Activated CD4-positive, alpha-beta T cell treated with anti-CD3 and anti-CD28 coated beads, Interleukin-2, amount 50 U/mL, for 1 hour (primary cell): ENCODE measurements around the gene BGN.
A peak's percentile ranks its signal among the peaks of the same experiment; 100 is the strongest.

Source experiments
- DNase-seq: peaks from one replicate; pipeline ENCODE4 v3.0.0-alpha.2; 2020

BGN gene

GRCh38 chrX:153486171-153486570 is 8.6 kb upstream of the BGN start:
- no peak for DNase-seq

- DNase-seq, result no peak
These were observed 7.1 kb upstream of the BGN start for GRCh38 chrX:153487590-153488071.

GRCh38 chrX:153488231-153488914 is 6.4 kb upstream of the BGN start:
- DNase-seq, result no peak

- DNase-seq, result no peak
These were observed 4.4 kb upstream of the BGN start for GRCh38 chrX:153490217-153490930.

- no peak for DNase-seq
These were observed 3.3 kb upstream of the BGN start for GRCh38 chrX:153491351-153491914.

DNA sequence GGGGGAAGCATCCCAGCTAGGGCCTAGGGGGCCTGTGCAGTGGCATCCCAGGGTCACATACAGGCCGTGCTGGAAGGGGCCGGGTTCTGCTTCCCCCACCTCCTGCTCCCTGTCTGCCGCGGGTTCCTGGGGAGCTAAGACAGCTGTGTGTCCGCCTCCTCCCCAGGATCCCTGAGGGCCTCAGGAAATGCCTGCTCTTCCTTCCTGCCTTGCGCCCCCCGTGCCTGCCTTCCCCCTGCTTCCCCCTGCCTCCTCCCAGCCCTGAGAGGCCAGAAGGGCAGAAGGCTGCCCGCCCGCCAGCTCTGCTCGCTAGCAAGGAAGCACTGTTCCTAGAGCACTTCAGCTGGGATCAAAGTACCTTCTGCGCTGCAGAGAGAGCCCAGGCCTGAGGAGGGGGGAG is 2.9 kb upstream of the BGN start:
- DNase-seq, result no peak

- no peak for DNase-seq
These were observed 2.2 kb upstream of the BGN start for GRCh38 chrX:153492543-153492942.

DNA sequence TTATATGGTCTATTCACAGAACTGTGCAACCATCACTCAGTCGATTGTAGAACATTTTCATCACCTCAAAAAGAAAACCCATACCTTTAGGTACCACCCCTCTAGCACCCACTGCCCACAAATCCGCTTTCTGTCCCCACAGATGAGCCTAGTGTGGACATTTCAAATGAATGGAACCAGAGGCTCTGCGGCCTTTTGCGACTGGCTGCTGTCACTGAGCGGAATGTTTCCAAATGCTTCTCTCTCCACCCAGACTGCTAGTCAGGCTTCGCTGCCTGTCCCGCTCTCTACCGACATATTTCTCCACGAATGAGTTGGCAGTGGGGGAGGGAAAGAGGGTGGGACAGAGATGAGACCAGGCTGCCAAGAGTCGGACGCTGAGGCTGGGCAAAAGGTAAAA is 1.7 kb upstream of the BGN start:
- DNase-seq, result no peak

DNA sequence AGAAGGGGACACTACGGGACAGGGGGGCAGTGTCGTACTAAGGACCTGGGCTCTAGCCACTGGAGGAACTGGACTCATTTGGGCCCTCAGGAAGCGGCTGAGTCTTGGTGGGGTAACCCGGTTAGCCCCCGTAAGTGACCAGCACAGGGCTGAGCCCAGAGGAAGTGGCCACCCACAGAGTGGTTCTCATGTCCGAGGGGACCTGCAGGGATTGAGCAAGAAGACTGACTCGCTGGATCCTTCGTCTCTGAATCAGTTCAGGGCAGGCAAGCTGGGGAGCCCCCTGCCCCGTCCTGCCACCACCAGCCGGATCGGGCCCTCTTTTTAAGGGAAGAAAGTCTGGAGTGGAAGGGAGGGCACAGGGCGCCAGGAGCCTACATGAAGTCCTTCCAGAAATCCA is 719 bp upstream of the BGN start:
- DNase-seq, result no peak

- DNase-seq, result no peak
These were observed 577 bp downstream of the BGN start for GRCh38 chrX:153495362-153495751.

GRCh38 chrX:153495903-153496589 is 1.3 kb downstream of the BGN start:
- DNase-seq, result no peak

DNA sequence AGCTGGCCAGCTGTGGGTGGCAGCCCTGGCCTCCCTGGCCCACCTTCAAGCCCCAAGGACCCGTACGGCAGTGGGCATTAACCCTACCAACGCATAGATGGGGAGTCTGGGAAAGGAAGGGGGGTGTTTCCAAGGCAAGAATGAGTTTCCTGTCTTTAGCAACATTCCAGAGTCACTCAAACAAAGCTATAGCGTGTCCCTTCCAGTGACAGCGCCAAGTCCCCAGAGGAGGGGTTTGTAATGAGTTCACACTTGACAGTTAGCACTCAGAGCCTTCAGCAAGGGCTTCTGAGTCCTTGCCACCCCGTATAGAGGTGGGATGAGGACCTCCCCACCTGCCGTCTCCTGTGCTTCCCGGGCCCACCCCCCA is 1.8 kb downstream of the BGN start:
- DNase-seq, result no peak

GRCh38 chrX:153498453-153498852 is 3.7 kb downstream of the BGN start:
- no peak for DNase-seq

DNA sequence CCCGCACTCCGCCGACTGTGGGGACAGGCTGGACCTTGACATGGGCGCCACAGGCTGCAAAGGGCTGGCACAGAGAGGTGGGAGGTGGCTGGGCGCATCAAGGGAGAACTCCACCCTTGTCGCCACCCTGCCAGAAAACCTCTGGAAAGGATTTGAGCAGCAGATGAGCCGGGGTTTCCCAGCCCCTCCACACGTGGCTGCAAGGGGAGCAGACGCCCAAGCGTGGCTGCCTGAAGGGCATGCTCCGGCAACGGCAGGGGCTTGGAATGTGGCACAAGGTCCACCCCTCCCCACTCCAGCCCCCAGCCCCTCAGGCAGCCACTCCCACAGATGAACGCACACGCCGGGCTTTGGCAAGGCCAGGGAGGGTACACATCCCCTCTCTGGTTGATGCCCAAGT is 4.6 kb downstream of the BGN start:
- DNase-seq, result no peak

DNA sequence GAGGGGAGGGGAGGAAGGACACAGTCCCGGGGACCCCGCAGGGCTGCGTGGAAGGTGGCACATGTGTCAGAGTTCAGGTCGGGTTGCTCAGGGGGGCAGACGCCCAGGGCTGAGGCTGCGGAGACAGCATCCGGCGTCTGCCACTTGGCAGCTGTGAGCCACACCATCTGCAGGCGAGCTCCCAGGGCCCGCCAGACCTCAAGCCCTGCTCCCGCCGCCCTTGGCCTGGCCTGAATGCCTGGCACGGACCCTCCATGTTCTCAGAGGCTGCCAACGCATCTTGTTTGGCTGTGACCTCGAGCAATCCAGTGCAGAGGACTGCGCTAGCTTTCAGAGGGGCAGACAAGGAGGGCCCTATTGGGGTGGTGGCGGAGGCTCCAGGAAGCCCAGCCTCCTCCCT is 5.1 kb downstream of the BGN start:
- no peak for DNase-seq

DNA sequence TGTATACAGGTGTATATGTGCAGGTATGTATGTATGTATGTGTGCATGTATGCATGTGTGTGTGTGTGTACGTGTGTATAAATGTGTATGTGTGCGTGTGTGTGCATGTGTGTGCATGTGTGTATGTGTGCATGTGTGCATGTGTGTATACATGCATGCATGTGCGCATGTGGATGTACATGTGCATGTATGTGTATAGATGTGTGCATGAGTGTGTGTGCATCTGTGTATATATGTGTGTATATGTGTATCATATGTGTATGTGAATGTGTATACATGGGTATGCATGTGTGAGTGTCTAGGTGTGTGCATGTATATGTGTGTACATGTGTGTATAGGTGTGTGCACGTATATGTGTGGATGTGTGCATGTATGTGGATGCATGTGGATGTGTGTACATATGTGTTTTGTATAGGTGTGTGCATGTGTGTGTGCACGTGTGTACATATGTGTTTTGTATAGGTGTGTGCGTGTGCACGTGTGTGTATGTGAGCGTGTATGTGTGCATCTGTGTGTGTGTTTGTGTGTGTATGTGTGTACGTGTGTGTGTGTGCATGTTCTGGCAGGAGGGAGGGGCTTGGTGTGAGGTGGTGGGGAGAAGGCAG is 6.0 kb downstream of the BGN start:
- no peak for DNase-seq

DNA sequence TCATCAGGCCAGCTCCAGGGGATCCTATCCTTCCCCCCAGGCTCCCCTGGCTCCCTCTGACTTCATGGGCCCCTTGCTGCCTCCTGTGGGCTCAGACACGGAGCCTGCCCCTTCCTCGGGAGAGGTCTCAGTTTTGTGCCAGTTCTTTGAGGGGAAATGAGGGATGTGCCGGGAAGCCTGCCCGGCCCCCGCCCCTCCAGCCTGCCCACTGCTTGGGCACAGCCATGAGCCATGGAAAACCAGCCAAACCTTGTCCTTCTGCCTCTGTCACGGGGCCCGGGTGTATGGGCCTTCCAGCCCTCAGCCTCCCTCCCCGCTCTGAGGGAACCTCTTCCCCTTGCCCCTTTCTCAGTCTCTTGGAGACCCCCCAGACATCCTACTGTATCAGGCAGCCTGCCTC is 6.8 kb downstream of the BGN start:
- no peak for DNase-seq

- DNase-seq, result no peak
These were observed 7.4 kb downstream of the BGN start for GRCh38 chrX:153502131-153502530.

- no peak for DNase-seq
These were observed 8.0 kb downstream of the BGN start for GRCh38 chrX:153502796-153503195.

DNA sequence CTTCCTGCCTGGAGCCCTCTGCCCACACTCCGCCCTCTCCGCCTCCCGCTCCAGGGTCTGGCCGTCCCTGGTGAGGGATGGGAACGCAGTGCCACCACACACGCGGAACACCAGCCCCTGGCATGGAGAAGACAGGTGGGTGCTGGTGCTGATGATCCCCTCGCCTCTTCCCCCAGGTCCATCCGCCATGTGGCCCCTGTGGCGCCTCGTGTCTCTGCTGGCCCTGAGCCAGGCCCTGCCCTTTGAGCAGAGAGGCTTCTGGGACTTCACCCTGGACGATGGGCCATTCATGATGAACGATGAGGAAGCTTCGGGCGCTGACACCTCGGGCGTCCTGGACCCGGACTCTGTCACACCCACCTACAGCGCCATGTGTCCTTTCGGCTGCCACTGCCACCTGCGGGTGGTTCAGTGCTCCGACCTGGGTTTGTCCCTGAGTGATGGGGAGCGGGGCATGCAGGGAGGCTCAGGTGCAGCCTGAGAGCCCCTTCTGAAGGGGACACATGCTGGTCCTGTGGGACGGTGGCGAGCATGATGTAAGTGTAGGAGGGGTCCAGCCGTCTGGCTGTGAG is 9.8 kb downstream of the BGN start:
- no peak for DNase-seq

- DNase-seq, result no peak
These were observed 10.6 kb downstream of the BGN start for GRCh38 chrX:153505361-153505760.

DNA sequence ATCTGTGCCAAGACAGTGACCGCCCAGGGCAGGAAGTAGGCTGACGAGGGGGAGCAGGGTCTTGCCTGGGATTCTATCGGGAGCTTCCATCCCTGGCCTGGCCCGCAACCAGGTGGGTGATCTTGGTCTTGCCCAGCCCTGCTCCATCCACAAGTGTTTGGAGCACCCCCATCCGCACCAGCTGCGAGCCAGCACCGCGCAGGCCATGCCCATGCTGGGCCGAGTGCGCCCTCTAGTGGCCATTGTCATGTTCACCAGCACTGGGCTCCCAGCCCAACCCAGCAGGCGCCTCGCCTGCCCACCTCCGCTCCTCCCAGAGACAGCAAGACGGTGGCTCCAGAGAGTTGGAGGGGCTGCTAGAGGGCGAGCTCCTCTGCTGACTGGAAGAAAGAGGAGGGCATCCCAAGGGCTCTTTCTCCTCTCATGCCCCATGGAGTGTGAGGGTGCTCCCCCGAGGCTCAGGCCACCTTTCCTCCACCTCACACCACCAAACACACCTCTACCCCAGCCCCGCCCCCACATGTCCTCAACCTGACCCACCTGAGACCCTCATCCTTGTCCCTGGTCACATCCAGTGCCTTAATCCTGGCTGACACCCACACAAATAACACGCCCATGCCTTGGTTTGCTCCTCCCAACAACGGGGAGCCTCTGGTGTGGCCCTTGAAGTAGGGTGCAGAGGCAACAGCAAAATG is 12.9 kb downstream of the BGN start:
- DNase-seq, result peak; percentile 82
